ENCODE data around the gene RHBDF2.
"Not testable (repeated sequence)": the region's sequence is repeated elsewhere in the genome, so short reads cannot be mapped to it uniquely, and the experiment has no call there.

Gene RHBDF2

DNA sequence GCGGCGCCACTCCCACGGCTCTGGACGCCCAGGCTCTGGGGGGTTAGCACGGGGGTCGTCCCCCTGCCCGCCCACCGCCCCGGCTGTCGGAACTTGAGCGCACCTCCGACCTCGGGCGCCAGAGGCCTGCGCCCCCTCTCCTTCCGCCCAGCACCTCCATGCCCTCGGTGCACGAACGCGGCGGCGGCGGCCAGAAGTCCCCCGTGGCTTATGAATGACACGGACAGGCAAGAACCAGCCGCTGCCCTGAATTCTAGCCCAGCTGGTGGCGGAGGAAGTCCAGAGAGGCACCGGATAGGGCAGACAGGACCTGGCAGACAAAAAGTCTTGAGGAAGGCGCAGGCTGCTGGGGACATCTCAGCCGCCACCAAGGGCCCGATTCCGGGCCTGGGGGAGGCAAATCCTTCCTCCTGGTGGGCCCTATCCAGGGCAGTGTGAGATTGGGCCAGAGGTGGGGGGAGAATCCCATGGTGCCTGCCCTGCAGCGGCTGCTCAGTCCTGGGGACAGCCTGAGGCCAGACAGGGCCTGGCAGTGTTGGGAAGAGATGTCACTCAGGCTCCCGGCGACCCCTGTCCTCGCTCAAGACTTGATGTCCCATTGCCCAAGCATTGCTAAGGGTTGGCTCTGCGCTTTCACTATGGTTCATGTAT lies 37.2 kb upstream of the RHBDF2 start:
- peak; percentile 72 for DNase-seq (ENCODE audit: low spot score)

- peak; percentile 76 for DNase-seq (ENCODE audit: low spot score)
These were observed 36.5 kb upstream of the RHBDF2 start, which contains the start of gene CYGB for GRCh38 chr17:76537578-76538280. Gene CYGB, minus strand, starts transcription at chr17:76537709. Its CDS starts 167 bp downstream, at chr17:76537542.

GRCh38 chr17:76537288-76537577 lies 36.0 kb upstream of the RHBDF2 start:
- no peak for DNase-seq (ENCODE audit: low spot score)

DNA sequence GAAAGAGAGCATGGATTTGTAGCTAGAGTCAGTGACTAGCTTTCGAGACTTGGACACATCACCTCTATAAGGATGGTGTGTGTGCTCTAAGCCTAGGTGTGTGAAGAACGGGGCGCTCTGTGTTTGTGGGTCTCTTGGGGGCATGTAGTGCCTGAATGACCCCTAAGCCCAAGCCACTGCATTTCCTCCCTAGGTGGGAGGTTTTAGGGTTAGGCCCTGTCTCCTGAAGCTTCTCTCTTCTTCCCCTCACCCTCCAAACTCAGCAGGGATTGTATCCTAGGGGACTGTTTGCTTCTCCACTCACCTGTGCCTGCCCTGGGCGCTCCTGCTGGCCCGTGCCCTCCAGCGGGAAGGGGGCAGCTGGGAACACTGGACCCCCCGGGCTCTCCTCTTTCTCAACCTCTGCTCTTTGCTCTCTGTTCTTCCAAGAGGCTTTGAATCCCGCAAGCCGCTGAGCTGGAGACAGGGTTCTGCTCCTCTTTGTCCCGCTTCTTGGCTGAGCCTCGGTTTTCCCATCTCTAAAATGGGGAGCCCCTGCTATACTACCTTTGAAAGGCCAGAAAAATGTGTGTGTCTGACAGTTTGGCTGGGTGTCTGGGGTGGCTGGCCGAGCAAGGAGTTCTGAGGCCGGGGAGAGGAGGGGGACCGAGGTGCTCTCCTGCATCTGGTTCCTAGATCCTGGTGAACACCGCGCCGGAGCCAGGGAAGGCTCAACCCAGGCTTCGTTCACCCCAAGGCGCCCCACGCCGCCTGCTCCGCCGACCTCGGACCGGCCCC lies 35.5 kb upstream of the RHBDF2 start:
- DNase-seq (ENCODE audit: low spot score) = no peak

DNA sequence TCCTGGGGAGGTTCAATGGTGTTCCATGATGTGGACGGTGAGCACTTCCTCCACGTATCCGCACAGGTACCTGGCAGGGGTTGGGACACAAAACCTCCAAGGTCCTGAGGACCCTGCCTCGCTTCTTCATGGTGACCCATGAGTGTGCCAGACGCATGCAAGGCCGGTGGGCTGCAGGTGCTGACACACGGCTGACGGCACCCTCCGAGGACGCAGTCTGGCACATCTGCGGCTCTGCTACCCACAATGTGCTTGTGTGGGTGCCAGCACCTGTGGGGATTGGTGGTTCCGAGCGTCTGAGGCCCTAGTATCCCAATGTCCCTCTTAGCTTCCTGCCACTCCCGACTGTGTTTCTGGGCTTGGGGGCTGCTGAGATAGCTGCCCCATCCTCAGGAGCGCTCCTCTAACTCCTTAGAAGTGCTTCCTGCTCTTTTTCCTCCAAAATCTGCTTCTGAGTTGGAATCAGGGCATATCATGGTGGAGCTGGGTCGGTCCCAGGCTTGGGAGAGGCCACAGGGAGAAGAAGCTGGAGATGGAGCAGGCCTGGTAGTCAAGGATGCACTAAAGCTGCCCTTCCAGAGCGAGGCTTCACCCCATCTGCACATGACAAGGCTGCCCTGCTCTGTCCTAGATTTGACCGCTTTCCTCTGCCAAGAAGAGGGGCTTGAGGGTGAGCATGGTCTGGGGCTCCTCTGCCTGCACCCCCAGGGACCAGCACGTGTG lies 34.7 kb upstream of the RHBDF2 start:
- DNase-seq (ENCODE audit: low spot score) = no peak

GRCh38 chr17:76534831-76535732 lies 33.9 kb upstream of the RHBDF2 start:
- no peak for DNase-seq (ENCODE audit: low spot score)

- DNase-seq (ENCODE audit: low spot score) = not testable (repeated sequence)
These were observed 32.6 kb upstream of the RHBDF2 start for GRCh38 chr17:76533640-76534359.

GRCh38 chr17:76532072-76532651 lies 30.9 kb upstream of the RHBDF2 start:
- no peak for DNase-seq (ENCODE audit: low spot score)

DNA sequence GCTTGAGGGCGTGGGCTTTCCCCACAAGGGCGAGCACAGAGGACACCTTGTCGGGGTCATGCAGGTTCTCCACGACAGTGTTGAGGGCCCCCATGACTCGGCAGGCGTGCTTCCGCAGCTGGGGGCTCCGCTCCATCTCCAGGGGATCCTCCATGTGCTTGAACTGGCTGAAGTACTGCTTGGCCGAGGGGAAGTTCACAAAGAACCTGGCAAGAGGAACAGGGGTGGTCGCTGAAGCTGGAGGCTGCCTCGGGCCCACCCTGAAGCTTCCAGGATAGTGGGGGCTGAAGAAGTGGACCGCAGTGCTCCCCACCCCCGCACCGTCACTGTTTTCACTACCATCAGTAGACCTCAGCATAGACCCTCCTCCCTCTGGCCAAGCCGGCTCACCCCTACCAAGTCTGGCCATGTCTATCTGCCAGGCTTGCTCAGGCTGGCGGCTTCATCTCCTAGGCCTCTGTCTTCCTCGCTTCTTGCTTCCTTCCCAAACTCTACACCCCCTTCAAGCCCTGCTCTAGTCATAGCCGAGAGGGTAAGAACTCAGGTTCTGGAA lies 30.3 kb upstream of the RHBDF2 start:
- DNase-seq (ENCODE audit: low spot score) = no peak

- DNase-seq (ENCODE audit: low spot score) = no peak
These were observed 29.7 kb upstream of the RHBDF2 start for GRCh38 chr17:76530811-76531485.

DNA sequence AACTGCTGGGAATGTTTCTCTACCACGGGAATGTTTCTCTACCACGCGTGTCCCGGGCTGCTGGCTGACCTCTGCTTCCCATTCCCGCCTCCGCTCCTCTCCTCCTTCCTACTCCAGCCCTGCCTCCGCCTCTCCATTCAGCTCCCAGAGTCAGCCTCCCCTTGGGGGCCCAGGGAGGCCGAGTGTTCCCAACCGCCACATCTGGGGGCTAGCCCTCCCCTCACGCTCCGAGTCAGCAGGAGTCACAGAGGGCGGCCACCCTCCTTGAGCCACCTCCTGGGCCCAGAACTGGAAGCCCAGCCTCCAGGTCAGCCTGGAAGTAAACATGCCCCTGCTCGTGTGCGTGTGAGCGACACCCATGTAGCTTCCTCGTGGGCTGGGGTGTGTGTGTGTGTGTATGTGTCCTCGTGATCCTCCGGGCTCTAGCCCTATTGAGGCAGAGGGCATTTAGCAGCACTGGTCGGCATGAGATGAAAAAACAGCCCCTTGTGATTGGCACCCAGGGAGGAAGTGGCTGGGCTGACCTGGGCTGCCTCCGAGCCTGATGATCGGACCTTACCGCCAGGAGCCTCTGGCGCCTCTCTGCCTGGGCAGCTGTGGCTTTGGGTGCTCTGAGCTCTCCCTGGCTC lies 29.0 kb upstream of the RHBDF2 start:
- no peak for DNase-seq (ENCODE audit: low spot score)

DNA sequence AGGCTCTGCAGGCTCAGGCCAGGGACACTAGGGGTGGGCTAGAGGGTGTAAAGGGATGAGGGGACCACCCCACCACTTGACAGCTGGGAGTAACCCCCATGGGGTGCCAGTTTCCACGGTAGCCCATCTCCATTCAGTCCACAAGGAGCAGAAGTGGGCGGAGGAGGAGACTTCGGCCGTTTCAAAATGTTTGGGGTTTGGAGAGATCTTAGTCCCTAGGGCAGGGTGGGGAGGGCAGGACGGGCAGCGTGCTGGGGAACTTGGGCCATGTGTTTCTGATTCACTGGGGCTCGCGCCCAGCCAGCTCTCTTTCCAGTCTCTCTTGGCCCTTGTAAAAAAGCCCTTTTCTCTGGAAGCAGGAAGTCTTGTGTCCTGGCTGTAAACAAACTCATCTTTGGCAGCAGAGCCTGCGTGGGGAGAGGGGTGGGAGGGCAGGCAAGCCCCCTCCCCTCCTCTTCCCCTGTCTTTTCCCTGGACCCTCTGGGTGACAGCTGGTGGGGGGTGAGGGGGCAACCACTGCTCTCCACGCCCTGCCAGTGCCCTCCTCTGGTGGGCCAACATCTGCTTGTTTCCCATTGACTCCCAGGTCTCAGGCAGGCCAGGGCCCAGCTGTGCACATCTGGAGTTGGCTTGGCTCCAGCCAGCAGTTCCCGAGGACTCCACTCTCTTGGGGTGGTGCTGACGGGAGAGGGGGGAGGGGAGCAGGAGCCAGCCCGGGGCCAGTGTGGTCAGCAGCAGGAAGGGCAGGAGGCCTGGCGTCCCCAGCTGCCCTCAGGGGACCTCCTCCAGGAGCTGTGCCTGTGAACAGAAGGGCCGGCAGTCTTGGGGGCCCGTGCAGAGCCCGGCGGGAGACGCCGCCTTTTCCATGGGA lies 28.2 kb upstream of the RHBDF2 start:
- DNase-seq (ENCODE audit: low spot score) = no peak

GRCh38 chr17:76528528-76529223 lies 27.5 kb upstream of the RHBDF2 start:
- DNase-seq (ENCODE audit: low spot score) = no peak

DNA sequence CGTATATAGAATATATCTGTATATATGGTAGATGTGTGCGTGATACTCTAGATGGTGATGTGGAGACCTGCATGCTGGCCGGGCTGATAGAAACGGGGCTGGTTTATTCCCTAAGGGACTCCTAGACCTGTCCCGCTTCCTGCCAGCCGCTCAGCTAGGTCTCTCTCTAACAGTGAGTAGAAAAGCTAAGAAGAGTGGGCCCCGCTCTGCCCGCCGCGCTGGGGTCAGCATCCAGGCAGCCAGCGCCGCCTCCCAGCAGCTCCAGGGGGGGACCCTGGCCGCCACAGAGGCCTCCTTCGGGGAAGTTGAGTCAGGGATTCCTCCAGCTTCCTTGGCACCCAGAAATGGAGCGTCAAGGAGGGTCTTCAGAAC lies 26.9 kb upstream of the RHBDF2 start:
- no peak for DNase-seq (ENCODE audit: low spot score)

DNA sequence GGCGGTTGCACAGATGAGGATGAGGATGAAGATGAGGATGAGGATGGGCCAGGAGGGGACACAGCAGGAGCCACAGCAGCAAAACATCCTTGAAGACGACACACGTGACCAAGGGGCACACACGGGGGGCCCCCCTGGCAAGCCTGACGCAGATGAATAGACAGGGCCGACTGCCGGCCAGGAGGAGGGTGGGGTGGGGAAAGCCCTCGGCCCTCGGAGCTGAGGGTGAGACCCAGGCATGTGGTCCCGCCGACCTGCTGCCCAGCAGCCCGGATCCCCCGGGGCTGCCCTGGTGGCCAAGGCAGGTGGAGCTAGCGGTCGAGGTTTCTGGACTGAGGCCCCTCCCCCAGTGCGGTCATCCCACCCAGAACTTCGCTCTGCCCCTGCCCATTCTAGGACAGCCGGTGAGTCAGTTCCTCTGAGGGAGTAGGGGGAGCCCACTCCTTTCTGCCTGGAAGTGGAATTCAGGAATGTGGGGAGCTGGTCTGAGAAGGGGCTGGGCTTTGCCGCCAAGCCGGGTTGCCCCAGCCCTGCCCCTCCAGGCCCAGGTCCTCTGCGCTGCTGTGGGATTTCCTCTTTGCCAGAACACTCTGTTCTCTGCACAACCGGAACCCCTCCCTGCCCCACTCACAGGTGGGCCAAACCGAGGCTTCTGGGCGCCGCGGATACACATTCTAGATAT lies 26.3 kb upstream of the RHBDF2 start:
- no peak for DNase-seq (ENCODE audit: low spot score)

DNA sequence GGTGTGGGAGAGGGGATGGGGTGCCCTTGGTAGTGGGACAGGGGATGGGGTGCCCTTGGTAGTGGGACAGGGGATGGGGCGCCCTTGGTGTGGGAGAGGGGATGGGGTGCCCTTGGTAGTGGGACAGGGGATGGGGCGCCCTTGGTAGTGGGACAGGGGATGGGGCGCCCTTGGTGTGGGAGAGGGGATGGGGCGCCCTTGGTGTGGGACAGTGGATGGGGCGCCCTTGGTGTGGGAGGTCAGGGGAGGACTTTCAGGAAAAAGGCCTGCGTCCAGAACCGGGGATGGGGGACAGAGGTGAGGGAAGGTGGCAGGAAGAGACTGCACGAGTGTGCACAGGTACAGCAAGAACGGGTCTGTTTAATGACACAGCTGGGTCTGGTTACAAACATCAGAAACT lies 25.8 kb upstream of the RHBDF2 start:
- DNase-seq (ENCODE audit: low spot score) = not testable (repeated sequence)

- DNase-seq (ENCODE audit: low spot score) = not testable (repeated sequence)
These were observed 24.2 kb upstream of the RHBDF2 start for GRCh38 chr17:76525513-76525833.
